Measurements from ENCODE around the gene AKR7A2.

Gene AKR7A2

DNA sequence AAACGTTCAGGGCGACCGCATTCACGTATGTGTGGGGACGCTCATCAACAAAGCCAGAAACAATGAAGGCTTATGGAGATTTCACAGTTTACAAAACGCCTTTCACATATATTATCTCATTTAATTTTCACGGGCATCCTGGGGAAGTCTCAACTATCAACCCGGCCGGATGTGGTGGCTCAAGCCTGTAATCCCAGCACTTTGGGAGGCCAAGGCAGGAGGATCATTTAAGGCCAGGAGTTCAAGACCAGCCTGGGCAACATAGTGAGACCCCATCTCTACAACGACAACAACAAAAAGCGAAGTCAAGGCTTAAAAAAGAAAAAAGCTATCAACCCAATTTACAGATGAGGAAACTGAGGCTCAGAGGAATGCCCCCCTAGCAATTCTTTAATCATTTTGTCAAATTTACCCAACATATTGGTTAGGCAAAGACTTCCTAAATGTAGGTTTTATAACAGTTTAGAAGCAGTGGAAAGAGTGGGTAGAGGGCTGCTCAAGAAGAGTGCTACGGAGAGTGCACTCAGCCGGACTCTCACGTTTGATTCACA is 28.5 kb upstream of the AKR7A2 start:
- Histone ChIP-seq H3K9me3 (ENCODE audit: low read length) (no peaks in the 10 kb centered on the region), H2AFZ (ENCODE audit: low read depth, low read length) (no peak overlapping the region), H3K27me3 (ENCODE audit: insufficient read depth, low read length) (no peaks in the 10 kb centered on the region), H3K36me3 (ENCODE audit: insufficient read depth, low read length) (peaks cover 34% of the 10 kb centered on the region), H3K4me1 (ENCODE audit: insufficient read depth, low read length) (no peaks in the 10 kb centered on the region), H3K4me3 (ENCODE audit: low read length) (no peak overlapping the region)

DNA sequence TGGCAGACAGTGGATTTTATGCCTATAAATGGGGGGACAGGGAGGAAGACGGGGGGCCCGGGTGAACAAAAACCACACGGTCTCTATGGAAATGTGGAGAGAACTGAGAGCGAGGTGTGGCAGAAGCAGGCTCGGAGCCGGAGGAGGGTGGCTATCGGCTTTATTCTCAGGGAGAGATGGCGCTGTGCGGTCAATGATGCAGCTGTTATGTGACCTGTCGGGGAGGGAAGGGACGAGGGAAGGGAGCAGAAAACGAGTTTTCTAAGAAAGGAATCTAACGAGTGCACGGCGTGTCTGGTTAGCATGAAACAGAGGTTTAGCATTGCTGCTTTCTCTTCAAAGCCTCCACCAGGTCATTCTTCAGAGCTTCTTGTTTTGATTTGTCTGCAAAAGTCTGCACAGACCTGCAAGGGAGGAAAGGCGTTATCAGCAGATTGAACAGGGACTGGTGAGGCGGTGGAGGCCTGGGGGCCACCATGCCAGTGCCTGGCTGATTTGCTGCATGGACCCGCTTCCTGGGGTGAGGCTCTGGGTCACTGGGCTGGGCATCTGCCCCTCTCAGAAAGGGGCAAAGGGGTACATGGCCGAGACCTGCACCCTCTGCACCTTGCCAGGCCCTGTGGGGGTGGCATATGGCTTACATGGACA is 27.4 kb upstream of the AKR7A2 start:
- H3K4me3 ChIP-seq (ENCODE audit: low read length), result no peak overlapping the region
- peaks cover 28% of the 10 kb centered on the region for H3K36me3 ChIP-seq (ENCODE audit: insufficient read depth, low read length)
- no peak overlapping the region for H2AFZ ChIP-seq (ENCODE audit: low read depth, low read length)
- H3K9me3 ChIP-seq (ENCODE audit: low read length), result no peaks in the 10 kb centered on the region
- no peaks in the 10 kb centered on the region for H3K4me1 ChIP-seq (ENCODE audit: insufficient read depth, low read length)
- no peaks in the 10 kb centered on the region for H3K27me3 ChIP-seq (ENCODE audit: insufficient read depth, low read length)

DNA sequence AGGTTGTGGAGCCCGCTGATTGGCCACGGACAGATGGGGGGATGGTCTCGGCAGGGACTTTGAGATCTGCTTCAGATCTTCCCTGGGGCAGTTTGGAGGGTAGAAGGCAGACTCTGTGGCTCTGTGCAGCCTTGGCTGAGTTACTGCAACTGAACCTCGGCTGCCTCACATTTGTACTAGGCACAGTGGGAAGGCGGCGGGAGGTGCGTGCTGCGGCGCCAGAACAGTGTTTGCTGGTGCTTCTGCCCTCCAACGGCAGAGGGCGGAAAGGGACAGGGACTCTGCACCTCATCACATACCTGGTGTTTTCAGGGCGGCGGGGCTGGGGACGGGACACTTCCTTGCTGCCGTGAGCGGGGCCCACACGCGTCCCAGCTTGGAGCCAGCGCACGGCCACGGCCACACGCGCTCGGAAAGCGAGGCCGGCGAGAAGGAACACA is 26.4 kb upstream of the AKR7A2 start:
- peaks cover 19% of the 10 kb centered on the region for H3K36me3 ChIP-seq (ENCODE audit: insufficient read depth, low read length)
- H3K9me3 ChIP-seq (ENCODE audit: low read length), result no peaks in the 10 kb centered on the region
- no peaks in the 10 kb centered on the region for H3K27me3 ChIP-seq (ENCODE audit: insufficient read depth, low read length)
- no peaks in the 10 kb centered on the region for H3K4me1 ChIP-seq (ENCODE audit: insufficient read depth, low read length)
- H3K4me3 ChIP-seq (ENCODE audit: low read length), result no peak overlapping the region
- no peak overlapping the region for H2AFZ ChIP-seq (ENCODE audit: low read depth, low read length)

DNA sequence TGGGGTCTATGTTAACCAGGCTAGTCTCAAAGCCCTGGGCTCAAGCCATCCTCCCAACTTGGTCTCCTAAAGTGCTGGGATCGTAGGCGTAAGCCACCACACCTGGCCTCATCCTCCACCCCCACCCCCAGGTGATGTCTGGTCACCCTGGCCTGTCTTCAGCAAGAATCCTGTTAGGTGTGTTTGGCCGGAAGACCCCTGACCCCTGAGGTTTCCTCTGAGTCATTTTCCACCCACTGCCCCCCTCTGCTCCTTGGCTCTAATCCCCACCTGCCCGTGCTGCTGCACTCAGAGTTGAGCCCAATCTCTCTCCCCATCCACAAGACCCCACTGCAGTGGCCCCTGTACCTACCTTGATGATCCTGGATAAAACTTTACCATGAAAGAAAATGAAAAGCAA is 25.3 kb upstream of the AKR7A2 start:
- Histone ChIP-seq H3K36me3 (ENCODE audit: insufficient read depth, low read length) (peaks cover 15% of the 10 kb centered on the region), H3K4me1 (ENCODE audit: insufficient read depth, low read length) (no peaks in the 10 kb centered on the region), H3K27me3 (ENCODE audit: insufficient read depth, low read length) (no peaks in the 10 kb centered on the region), H3K4me3 (ENCODE audit: low read length) (no peak overlapping the region), H2AFZ (ENCODE audit: low read depth, low read length) (no peak overlapping the region), H3K9me3 (ENCODE audit: low read length) (no peaks in the 10 kb centered on the region)

DNA sequence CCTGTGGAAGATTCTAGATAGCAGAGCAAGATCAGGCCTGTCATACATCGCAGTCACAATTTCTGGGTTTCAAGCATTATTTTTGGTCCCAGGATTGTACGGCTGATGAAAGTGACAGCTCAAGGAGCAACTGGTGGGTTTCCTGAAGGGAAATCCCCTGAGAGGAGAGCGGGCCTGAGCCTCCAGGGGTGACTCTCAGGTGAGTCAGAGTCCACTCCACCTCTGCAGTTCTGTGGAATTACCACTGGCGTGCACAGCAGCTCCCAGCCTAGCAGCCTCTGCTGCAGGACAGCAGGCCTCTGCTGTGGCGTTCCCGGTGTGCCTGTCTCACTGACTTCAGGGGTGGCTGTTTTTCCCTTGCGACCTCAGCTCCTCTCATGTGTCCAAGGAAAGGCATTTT is 24.6 kb upstream of the AKR7A2 start:
- no peaks in the 10 kb centered on the region for H3K9me3 ChIP-seq (ENCODE audit: low read length)
- no peaks in the 10 kb centered on the region for H3K4me1 ChIP-seq (ENCODE audit: insufficient read depth, low read length)
- H2AFZ ChIP-seq (ENCODE audit: low read depth, low read length), result no peak overlapping the region
- no peak overlapping the region for H3K4me3 ChIP-seq (ENCODE audit: low read length)
- H3K27me3 ChIP-seq (ENCODE audit: insufficient read depth, low read length), result no peaks in the 10 kb centered on the region
- H3K36me3 ChIP-seq (ENCODE audit: insufficient read depth, low read length), result peaks cover 16% of the 10 kb centered on the region

DNA sequence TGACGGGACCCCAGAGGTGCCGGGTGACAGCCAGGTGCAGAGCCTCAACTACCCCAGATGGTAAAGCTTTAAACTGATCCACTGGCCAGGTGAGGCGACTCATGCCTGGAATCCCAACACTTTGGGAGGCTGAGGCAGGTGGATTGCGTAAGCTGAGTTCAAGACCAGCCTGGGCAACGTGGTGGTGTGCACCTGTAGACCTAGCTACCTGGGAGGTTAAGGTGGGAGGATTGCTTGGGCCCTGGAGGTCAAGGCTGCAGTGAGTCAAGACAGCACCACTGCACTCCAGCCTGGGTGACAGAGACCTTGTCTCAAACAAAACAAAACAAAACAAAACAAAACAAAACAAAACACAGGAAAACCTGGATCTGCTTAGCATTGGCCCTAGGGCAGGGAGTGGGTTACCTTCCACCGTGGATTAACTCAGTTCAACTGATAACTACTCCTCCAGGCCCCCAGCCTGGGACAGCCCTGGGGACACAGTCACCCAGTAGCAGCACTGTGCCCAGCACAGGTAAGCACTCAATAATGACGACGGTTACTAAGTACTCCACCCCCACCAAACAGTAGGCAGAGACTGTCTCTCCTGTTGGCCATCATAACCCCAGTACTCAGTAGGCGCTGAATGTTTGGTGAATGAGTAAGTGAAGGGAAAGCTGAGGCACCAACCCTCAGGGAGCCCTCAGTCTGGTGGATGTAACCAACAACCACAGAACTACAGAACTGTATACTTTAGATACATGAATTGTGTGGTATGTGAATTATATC is 21.8 kb upstream of the AKR7A2 start:
- no peak overlapping the region for H2AFZ ChIP-seq (ENCODE audit: low read depth, low read length)
- H3K36me3 ChIP-seq (ENCODE audit: insufficient read depth, low read length), result peaks cover 11% of the 10 kb centered on the region
- no peaks in the 10 kb centered on the region for H3K9me3 ChIP-seq (ENCODE audit: low read length)
- H3K27me3 ChIP-seq (ENCODE audit: insufficient read depth, low read length), result no peaks in the 10 kb centered on the region
- H3K4me3 ChIP-seq (ENCODE audit: low read length), result no peak overlapping the region
- no peaks in the 10 kb centered on the region for H3K4me1 ChIP-seq (ENCODE audit: insufficient read depth, low read length)

DNA sequence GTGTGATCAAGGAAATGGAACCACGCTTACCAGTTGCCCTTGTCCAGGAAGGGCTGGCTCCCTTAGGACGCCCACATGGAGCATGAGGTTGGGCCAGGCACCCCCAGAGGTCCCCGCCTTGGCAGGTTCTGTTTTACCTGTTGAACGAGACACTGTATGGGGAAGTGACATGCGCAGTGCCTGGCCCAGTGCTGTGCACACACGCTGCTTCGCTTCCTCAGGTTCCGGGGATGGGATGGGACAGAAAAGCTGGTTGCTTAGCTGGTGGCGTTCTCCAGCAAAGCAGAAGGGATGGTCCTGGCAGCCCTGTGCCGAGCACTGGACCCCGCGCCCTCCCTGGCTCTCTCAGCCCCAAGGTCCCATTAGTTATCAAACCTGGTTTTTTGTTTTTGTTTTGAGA is 20.9 kb upstream of the AKR7A2 start:
- Histone ChIP-seq H3K36me3 (ENCODE audit: insufficient read depth, low read length) (peaks cover 13% of the 10 kb centered on the region), H3K4me3 (ENCODE audit: low read length) (no peak overlapping the region), H3K4me1 (ENCODE audit: insufficient read depth, low read length) (no peaks in the 10 kb centered on the region), H3K9me3 (ENCODE audit: low read length) (no peaks in the 10 kb centered on the region), H3K27me3 (ENCODE audit: insufficient read depth, low read length) (no peaks in the 10 kb centered on the region), H2AFZ (ENCODE audit: low read depth, low read length) (no peak overlapping the region)

DNA sequence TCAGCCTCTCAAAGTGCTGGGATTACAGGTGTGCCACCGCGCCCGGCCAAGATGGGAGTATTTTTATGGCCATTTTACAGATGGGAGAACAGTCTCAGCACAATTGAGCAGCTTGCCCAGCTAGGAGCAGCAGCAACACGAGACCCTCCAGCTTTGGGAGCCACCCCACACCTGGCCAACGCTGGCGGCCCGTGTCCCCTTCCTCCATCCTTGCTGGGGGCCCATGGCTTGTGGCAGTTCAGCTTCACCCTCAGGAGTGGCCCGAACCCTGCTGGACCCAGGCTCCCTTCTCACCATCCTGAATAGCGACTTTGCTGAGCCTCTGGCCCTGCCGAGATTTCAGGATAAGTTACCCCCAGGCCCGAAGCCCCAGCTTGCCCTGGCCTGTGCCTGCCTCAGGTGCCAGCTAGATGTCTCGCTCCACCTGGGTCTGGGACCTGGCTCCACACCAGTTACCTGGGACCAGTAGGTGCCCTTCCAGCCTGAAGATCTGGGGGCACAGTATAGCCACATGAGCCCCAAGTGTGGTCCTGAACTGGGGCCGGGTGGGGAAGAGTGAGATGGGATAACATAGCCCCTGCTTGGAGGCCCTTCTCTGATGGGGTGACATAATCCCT is 19.4 kb upstream of the AKR7A2 start:
- Histone ChIP-seq H3K4me1 (ENCODE audit: insufficient read depth, low read length) (no peaks in the 10 kb centered on the region), H3K36me3 (ENCODE audit: insufficient read depth, low read length) (peaks cover 26% of the 10 kb centered on the region), H3K4me3 (ENCODE audit: low read length) (no peak overlapping the region), H3K27me3 (ENCODE audit: insufficient read depth, low read length) (no peaks in the 10 kb centered on the region), H3K9me3 (ENCODE audit: low read length) (no peaks in the 10 kb centered on the region), H2AFZ (ENCODE audit: low read depth, low read length) (no peak overlapping the region)

DNA sequence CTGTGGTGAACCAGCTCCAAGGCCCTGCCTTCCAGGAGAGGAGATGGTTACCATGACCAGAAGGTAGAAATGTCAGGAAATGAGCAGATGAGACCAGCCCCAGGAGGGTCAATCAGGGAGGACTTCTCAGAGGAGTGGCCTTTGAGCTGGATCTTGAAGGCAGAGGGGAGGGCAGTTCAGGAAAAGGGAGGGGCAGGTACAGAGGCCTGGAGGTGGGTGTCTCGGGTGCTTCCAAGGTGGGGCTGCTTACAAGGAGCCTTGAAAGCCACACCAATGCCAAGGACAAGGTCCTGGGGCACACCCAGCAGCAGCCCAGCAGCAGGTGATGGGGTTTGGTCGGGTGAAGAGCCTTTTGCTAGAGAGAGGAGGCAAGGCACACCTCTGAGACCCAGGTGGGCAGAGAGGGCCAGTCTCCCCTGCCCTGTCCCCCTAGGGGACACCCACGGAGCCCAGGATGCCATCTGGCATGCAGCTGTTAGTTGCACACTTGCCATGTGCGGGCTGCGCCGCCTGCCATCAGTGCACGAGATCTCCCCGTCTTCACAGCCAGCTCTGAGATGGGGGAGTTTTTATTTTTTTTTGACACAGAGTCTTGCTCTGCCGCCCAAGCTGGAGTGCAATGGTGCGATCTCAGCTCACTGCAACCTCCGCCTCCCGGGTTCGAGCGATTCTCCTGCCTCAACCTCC is 18.6 kb upstream of the AKR7A2 start:
- peaks cover 34% of the 10 kb centered on the region for H3K36me3 ChIP-seq (ENCODE audit: insufficient read depth, low read length)
- H2AFZ ChIP-seq (ENCODE audit: low read depth, low read length), result no peak overlapping the region
- H3K27me3 ChIP-seq (ENCODE audit: insufficient read depth, low read length), result no peaks in the 10 kb centered on the region
- H3K9me3 ChIP-seq (ENCODE audit: low read length), result no peaks in the 10 kb centered on the region
- H3K4me1 ChIP-seq (ENCODE audit: insufficient read depth, low read length), result no peaks in the 10 kb centered on the region
- H3K4me3 ChIP-seq (ENCODE audit: low read length), result no peak overlapping the region

DNA sequence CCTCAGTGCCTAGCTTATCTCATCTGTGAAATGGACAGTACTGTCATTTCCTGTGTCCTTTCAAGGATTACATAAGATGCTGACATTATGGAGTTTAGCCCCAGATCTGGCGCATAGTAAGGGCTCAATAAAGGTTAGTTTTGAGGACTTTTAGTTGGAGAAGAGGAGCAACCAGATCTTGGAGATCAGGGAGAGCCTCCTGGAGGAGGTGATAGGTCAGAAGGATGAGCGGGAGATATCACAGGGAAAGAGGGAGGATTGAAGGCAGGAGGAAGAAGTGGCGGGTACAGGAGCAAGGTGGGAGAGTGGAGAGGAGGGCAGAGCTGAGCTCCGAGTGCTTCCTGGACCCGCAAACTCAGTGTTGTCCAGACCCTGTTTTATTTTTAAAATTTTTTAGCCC is 17.7 kb upstream of the AKR7A2 start:
- no peaks in the 10 kb centered on the region for H3K27me3 ChIP-seq (ENCODE audit: insufficient read depth, low read length)
- no peak overlapping the region for H3K4me3 ChIP-seq (ENCODE audit: low read length)
- no peak overlapping the region for H2AFZ ChIP-seq (ENCODE audit: low read depth, low read length)
- no peaks in the 10 kb centered on the region for H3K4me1 ChIP-seq (ENCODE audit: insufficient read depth, low read length)
- peaks cover 38% of the 10 kb centered on the region for H3K36me3 ChIP-seq (ENCODE audit: insufficient read depth, low read length)
- no peaks in the 10 kb centered on the region for H3K9me3 ChIP-seq (ENCODE audit: low read length)

DNA sequence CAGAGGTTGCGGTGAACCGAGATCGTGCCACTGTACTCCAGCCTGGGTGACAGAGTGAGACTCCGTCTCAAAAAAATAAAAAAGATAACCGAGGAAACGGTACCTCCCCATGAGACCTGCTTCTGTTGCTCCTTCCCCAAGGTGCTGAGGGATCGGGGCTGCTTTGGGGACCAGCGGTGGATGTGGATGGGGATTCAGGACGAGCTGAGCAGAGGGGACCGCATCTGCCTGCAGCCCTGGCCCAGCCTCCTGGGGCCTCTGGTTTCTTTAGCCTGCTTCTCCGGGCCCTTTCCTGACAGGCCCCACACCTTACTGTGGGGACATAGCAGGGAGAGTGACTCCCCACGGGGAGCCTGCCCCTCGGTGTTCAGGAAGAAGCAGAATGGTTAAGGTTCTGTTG is 17.2 kb upstream of the AKR7A2 start:
- Histone ChIP-seq H3K36me3 (ENCODE audit: insufficient read depth, low read length) (peaks cover 42% of the 10 kb centered on the region), H3K27me3 (ENCODE audit: insufficient read depth, low read length) (no peaks in the 10 kb centered on the region), H3K4me3 (ENCODE audit: low read length) (no peak overlapping the region), H2AFZ (ENCODE audit: low read depth, low read length) (no peak overlapping the region), H3K4me1 (ENCODE audit: insufficient read depth, low read length) (no peaks in the 10 kb centered on the region), H3K9me3 (ENCODE audit: low read length) (no peaks in the 10 kb centered on the region)

DNA sequence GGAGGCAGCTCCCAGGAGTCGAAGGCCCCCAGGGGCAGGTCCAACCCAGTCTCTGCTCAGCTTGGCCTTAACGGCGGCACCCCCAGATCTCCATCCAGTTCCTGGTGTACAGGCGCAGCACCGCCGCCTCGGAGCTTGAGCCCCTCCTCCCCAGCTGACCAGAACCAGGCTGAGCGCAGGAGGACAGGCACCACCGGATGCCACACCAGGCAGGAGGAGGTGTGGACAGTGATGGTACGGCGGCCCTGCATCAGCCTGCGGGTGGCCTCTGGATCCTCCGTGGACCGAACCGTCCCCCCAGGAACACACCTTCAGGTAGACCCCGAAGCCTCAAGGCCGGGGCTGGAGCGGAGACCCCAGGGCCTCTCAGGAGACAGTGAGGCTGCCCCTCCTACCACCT is 16.5 kb upstream of the AKR7A2 start:
- no peaks in the 10 kb centered on the region for H3K27me3 ChIP-seq (ENCODE audit: insufficient read depth, low read length)
- no peaks in the 10 kb centered on the region for H3K9me3 ChIP-seq (ENCODE audit: low read length)
- no peaks in the 10 kb centered on the region for H3K4me1 ChIP-seq (ENCODE audit: insufficient read depth, low read length)
- no peak overlapping the region for H3K4me3 ChIP-seq (ENCODE audit: low read length)
- H3K36me3 ChIP-seq (ENCODE audit: insufficient read depth, low read length), result peaks cover 46% of the 10 kb centered on the region
- H2AFZ ChIP-seq (ENCODE audit: low read depth, low read length), result no peak overlapping the region

DNA sequence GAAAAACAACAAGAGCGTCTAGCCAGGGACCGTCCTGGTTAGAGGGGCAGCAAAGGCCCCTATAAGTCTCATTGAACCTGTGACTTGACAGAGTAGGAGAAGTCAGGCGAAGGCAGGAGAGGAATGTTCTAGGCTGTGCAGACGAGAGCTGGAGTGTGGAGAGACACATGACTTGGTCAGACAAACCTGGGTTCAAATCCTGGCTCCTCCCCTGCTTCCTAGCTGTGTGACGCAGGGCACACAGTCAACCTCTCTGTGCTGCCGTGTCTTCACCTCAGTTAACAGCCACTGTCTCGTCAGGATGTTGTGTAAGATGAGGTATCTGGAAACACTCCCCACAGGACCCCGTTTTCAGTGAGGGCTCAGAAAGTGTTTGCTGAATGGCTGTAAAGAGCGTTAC is 15.8 kb upstream of the AKR7A2 start:
- Histone ChIP-seq H2AFZ (ENCODE audit: low read depth, low read length) (no peak overlapping the region), H3K4me3 (ENCODE audit: low read length) (no peak overlapping the region), H3K9me3 (ENCODE audit: low read length) (no peaks in the 10 kb centered on the region), H3K36me3 (ENCODE audit: insufficient read depth, low read length) (peaks cover 44% of the 10 kb centered on the region), H3K4me1 (ENCODE audit: insufficient read depth, low read length) (no peaks in the 10 kb centered on the region), H3K27me3 (ENCODE audit: insufficient read depth, low read length) (no peaks in the 10 kb centered on the region)

Measured in neuron (in vitro differentiated cells).